DND-41 (cell line): Measurements from ENCODE around the gene HOXB13.

Experiments
- CTCF ChIP-seq: IDR thresholded peaks from 2 replicates; pipeline ENCODE4 v1.5.1; 2012; ENCODE audit warnings: borderline replicate concordance, low read length, moderate library complexity, mild to moderate bottlenecking; ENCODE audit not compliant: poor library complexity, severe bottlenecking; ENCODE audit errors: extremely low read depth
- EZH2 ChIP-seq: IDR thresholded peaks from 3 replicates; pipeline ENCODE4 v1.6.1; 2012; ENCODE audit warnings: borderline replicate concordance, low read depth, mild to moderate bottlenecking, moderate library complexity, low read length, inconsistent platforms; ENCODE audit not compliant: severe bottlenecking

GRCh38 chr17:48767263-48767774 is 38.8 kb upstream of the HOXB13 start:
- TF ChIP-seq CTCF = no peak
- TF ChIP-seq EZH2 = no peak
